ENCODE measurements around the gene EDA.

Gene EDA

GRCh38 chrX:69615779-69616456 lies at the start of gene EDA:
Gene EDA (plus strand): TSS chrX:69616113.
- no peak for TF ChIP-seq CTCF (IDR thresholded peaks at IDR 0.05)
- peak within 1 kb of the TSS; percentile 80 for H3K4me3 ChIP-seq
- H3K27ac ChIP-seq, result peak within 1 kb of the TSS in 1 of 2 donors; percentile 74
- peak; percentile 85 for DNase-seq (ENCODE audit: low spot score)

- no peak for DNase-seq (ENCODE audit: low spot score)
- Histone ChIP-seq H3K4me3 (no peak overlapping the region), H3K27ac (no peak overlapping the region)
- TF ChIP-seq CTCF (IDR thresholded peaks at IDR 0.05), result no peak
Measured at GRCh38 chrX:69568828-69569227, 47.1 kb upstream of the EDA start.

GRCh38 chrX:69597399-69597798 lies 18.5 kb upstream of the EDA start:
- H3K4me3 ChIP-seq, result no peak overlapping the region
- H3K27ac ChIP-seq, result no peak overlapping the region
- no peak for DNase-seq (ENCODE audit: low spot score)
- TF ChIP-seq CTCF (IDR thresholded peaks at IDR 0.05), result no peak

- TF ChIP-seq CTCF (IDR thresholded peaks at IDR 0.05), result no peak
- no peak overlapping the region for H3K4me3 ChIP-seq
- H3K27ac ChIP-seq, result no peak overlapping the region
- DNase-seq (ENCODE audit: low spot score), result no peak
Measured at GRCh38 chrX:69600182-69600581, 15.7 kb upstream of the EDA start.

GRCh38 chrX:69603566-69604194 lies 12.2 kb upstream of the EDA start:
- DNase-seq (ENCODE audit: low spot score), result no peak

GRCh38 chrX:69605521-69605920 lies 10.4 kb upstream of the EDA start:
- Histone ChIP-seq H3K4me3 (no peak overlapping the region), H3K27ac (no peak overlapping the region)
- DNase-seq (ENCODE audit: low spot score), result no peak
- TF ChIP-seq CTCF (IDR thresholded peaks at IDR 0.05), result no peak

More at GRCh38 chrX:69603566-69604194, 12.2 kb upstream of the EDA start:
- Histone ChIP-seq H3K4me3 (no peak overlapping the region), H3K27ac (no peak overlapping the region)
- no peak for TF ChIP-seq CTCF (IDR thresholded peaks at IDR 0.05)

GRCh38 chrX:69607616-69608015 lies 8.3 kb upstream of the EDA start:
- TF ChIP-seq CTCF (IDR thresholded peaks at IDR 0.05), result no peak
- Histone ChIP-seq H3K4me3 (no peak overlapping the region), H3K27ac (no peak overlapping the region)
- no peak for DNase-seq (ENCODE audit: low spot score)

All from coronary artery (tissue), 2 donors.